HepG2 (cell line): ENCODE measurements around the gene NDP. TPM values are rescaled to one million over a fixed set of nuclear protein-coding genes. Genes with fewer than 3 reads are reported as not detected.

ENCODE experiments used
- ATAC-seq: fragments of 200-7000 bp; cut with Tn5 transposase; 3 replicates; pipeline ENCODE4 v1.9.1; 2020; ENCODE audit warnings: mild to moderate bottlenecking, moderate library complexity
- BruUV-seq: library from RNA; stranded (reverse); fragments of 400-500 nt; replicated peaks from 2 replicates; lab custom pipeline; 2021; lab: Mats Ljungman, UMichigan
- CTCF ChIA-PET: fragments of 300-600 bp; formaldehyde crosslinking; extraction: SDS; loops from one replicate; lab custom pipeline; 2021; ENCODE audit warnings: low total read pairs, inconsistent platforms, low intra/inter-chr PET ratio; lab: Yijun Ruan, JAX
- POLR2A ChIA-PET: fragments of 350-600 bp; sonication (Branson Sonifier 250); formaldehyde crosslinking; loops from one replicate; lab custom pipeline; 2020; ENCODE audit warnings: antibody characterized with exemption, inconsistent platforms; lab: Yijun Ruan, JAX
- DNase-seq: peaks from one replicate; pipeline ENCODE4 v3.0.0-alpha.2; 2015; ENCODE audit warnings: low spot score
- FAIRE-seq: peaks from 3 replicates; lab custom pipeline; 2011; peaks lifted over from hg19 to GRCh38; lab: Jason Lieb, UNC
- H2AFZ ChIP-seq: one replicate; pipeline ENCODE4 v1.6.1; 2011; ENCODE audit warnings: low read length, inconsistent platforms
- H3K27ac ChIP-seq: fragments of 300-600 bp; 3 replicates; pipeline ENCODE4 v1.8.0; 2011; ENCODE audit warnings: mixed run types, mild to moderate bottlenecking, mixed read lengths, low read length, inconsistent platforms; ENCODE audit not compliant: insufficient read depth; ENCODE audit errors: extremely low read length
- H3K27me3 ChIP-seq, 2 experiments: fragments of 200-600 bp in 1 of 2; 2 replicates in 1 of 2; 3 replicates in 1 of 2; pipeline versions ENCODE4 v1.6.0 to v1.8.0; 2011; ENCODE audit warnings: low read length in 2 of 2, mild to moderate bottlenecking in 2 of 2, moderate library complexity in 2 of 2, inconsistent platforms in 1 of 2; ENCODE audit not compliant: insufficient read depth in 2 of 2, control insufficient read depth in 1 of 2
- H3K36me3 ChIP-seq, 2 experiments: fragments of 200-600 bp in 1 of 2; replicated peaks in 1 of 2; 2 replicates in 1 of 2; 3 replicates in 1 of 2; pipeline versions ENCODE4 v1.5.1 to v1.8.0; 2011; ENCODE audit warnings: low read length in 2 of 2, inconsistent platforms in 1 of 2; ENCODE audit not compliant: insufficient read depth in 2 of 2, control insufficient read depth in 1 of 2
- H3K4me1 ChIP-seq: 2 replicates; pipeline ENCODE4 v1.5.1; 2012; ENCODE audit warnings: low read length, inconsistent platforms; ENCODE audit not compliant: insufficient read depth
- H3K4me2 ChIP-seq: 2 replicates; pipeline ENCODE4 v1.6.0; 2011; ENCODE audit warnings: low read depth, low read length, inconsistent platforms
- H3K4me3 ChIP-seq, 3 experiments: fragments of 200-600 bp in 1 of 3; sonication (generic), shearing (Covaris generic) in 1 of 3; replicated peaks in 1 of 3; 2 replicates each; pipeline ENCODE4 v1.5.1; 2011 to 2016; ENCODE audit warnings: low read length in 3 of 3, inconsistent platforms in 2 of 3, low read depth in 2 of 3, mild to moderate bottlenecking in 2 of 3, control low read depth in 1 of 3, mixed read lengths in 1 of 3; ENCODE audit not compliant: insufficient read depth in 1 of 3
- H3K79me2 ChIP-seq: one replicate; pipeline ENCODE4 v1.6.1; 2011; ENCODE audit warnings: low read length, inconsistent platforms; ENCODE audit not compliant: insufficient read depth
- H3K9ac ChIP-seq: 2 replicates; pipeline ENCODE4 v1.6.0; 2011; ENCODE audit warnings: mild to moderate bottlenecking, low read depth, low read length, inconsistent platforms; ENCODE audit not compliant: insufficient read depth
- H3K9me3 ChIP-seq: 2 replicates; pipeline ENCODE4 v1.5.1; 2012; ENCODE audit warnings: mild to moderate bottlenecking, low read length
- H4K20me1 ChIP-seq: 2 replicates; pipeline ENCODE4 v1.6.0; 2011; ENCODE audit warnings: inconsistent platforms, mild to moderate bottlenecking, low read length, moderate library complexity; ENCODE audit not compliant: insufficient read depth
- BRCA1 ChIP-seq: sonication (generic); formaldehyde crosslinking; IDR thresholded peaks from 2 replicates; pipeline ENCODE4 v1.4.0; 2020; ENCODE audit warnings: missing genetic modification reagents
- KLF9 ChIP-seq: IDR thresholded peaks from 2 replicates; pipeline ENCODE4 v1.6.1; 2016; ENCODE audit warnings: low read depth
- PHF21A ChIP-seq: sonication (generic); formaldehyde crosslinking; IDR thresholded peaks from 2 replicates; pipeline ENCODE4 v1.5.0; 2020; ENCODE audit warnings: mild to moderate bottlenecking, missing genetic modification reagents
- ZNF207 ChIP-seq: fragments of 450-650 bp; IDR thresholded peaks from 2 replicates; pipeline ENCODE4 v1.6.1; 2016; ENCODE audit warnings: antibody characterized with exemption, borderline replicate concordance
- ZNF232 ChIP-seq: sonication (generic); formaldehyde crosslinking; IDR thresholded peaks from 2 replicates; pipeline ENCODE4 v1.4.0; 2020; ENCODE audit warnings: missing genetic modification reagents, borderline replicate concordance
- ZNF549 ChIP-seq: sonication (generic); formaldehyde crosslinking; IDR thresholded peaks from 2 replicates; pipeline ENCODE4 v1.5.0; 2020; ENCODE audit warnings: missing genetic modification reagents
- WGBS: methylation state at CpG from one replicate; pipeline ENCODE4 v1.1.6; 2017; ENCODE audit warnings: low lambda C conversion rate; 5-methylcytosine and 5-hydroxymethylcytosine counted together
- in situ Hi-C: cut with HindIII; loops from 2 replicates; pipeline ENCODE4 v1.10.0; 2017; ENCODE audit warnings: low pct_unique_long_range_greater_than_20kb; ENCODE audit not compliant: extremely low pct_ligation_motif_present
- intact Hi-C: fragments of 100-400 bp; cut with micrococcal nuclease; formaldehyde crosslinking; loops from one replicate; pipeline ENCODE4 v1.10.0; 2022; ENCODE audit not compliant: unreplicated experiment
- polyA plus RNA-seq, 8 experiments: library from polyadenylated mRNA; depleted of rRNA in 3 of 8; stranded (reverse) in 7 of 8; unstranded in 1 of 8; fragments of >200 nt; fragmentation: Illumina TruSeq in 4 of 8; extraction: Trizol in 4 of 8; gene quantifications; 2 replicates each; pipeline versions ENCODE4 v1.2.1 to v1.2.3, GENCODE V29; 2011 to 2016; ENCODE audit warnings: low read depth in 4 of 8, missing spikeins in 1 of 8, mixed read lengths in 1 of 8; ENCODE audit not compliant: insufficient read depth in 1 of 8
- total RNA-seq, 5 experiments: library from RNA; depleted of rRNA; stranded (reverse); fragments of >200 nt; fragmentation: Illumina TruSeq; extraction: Trizol; gene quantifications; 2 replicates each; pipeline ENCODE4 v1.2.3, GENCODE V29; 2016; ENCODE audit warnings: low read depth in 1 of 5
- TF ChIP-seq, protein P1 (sequence below): sonication (generic); formaldehyde crosslinking; IDR thresholded peaks from 2 replicates; pipeline ENCODE4 v1.4.0; 2020; ENCODE audit warnings: mild to moderate bottlenecking, missing genetic modification reagents
- TF ChIP-seq, protein P2 (sequence below): sonication (generic); formaldehyde crosslinking; IDR thresholded peaks from 2 replicates; pipeline ENCODE4 v1.4.0; 2020; ENCODE audit warnings: missing genetic modification reagents
- TF ChIP-seq, protein P3 (sequence below): sonication (generic); formaldehyde crosslinking; IDR thresholded peaks from 2 replicates; pipeline ENCODE4 v1.5.0; 2020; ENCODE audit warnings: mild to moderate bottlenecking, missing genetic modification reagents, borderline replicate concordance
- TF ChIP-seq, protein P4 (sequence below): sonication (generic); formaldehyde crosslinking; IDR thresholded peaks from 2 replicates; pipeline ENCODE4 v1.4.0; 2020; ENCODE audit warnings: missing genetic modification reagents, borderline replicate concordance

The NDP gene
- total and polyA plus RNA-seq, 2 of the 13 experiments (the other 11 are each of a cell fraction or from before 2014, with no cell fraction given) = not detected

DNA sequence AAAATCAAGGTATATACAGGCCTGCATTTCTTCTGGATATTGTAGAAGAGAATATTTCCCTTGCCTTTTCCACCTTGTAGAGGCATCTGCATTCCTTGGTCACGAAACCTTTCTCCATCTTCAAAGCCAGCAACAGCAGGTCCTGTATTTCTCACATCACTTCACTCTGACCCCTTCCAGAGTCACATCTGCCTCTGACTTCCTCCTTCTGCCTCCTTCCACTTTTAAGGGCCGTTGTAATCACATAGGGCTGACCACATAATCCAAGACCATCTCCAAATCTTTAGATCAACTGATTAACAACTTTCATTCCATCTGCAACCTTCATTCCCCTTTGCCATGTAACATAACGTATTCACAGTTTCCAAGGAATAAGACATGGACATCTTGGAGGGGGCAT is 38.3 kb upstream of the NDP start:
- no peak for DNase-seq
- 4% methylated on average over 3 of the region's 3 CpGs for WGBS
- in situ Hi-C loops (no loop called here), intact Hi-C loops (no loop called here)
- no peaks in the 10 kb centered on the region for H3K4me1 ChIP-seq
- TF ChIP-seq, protein P1, sequence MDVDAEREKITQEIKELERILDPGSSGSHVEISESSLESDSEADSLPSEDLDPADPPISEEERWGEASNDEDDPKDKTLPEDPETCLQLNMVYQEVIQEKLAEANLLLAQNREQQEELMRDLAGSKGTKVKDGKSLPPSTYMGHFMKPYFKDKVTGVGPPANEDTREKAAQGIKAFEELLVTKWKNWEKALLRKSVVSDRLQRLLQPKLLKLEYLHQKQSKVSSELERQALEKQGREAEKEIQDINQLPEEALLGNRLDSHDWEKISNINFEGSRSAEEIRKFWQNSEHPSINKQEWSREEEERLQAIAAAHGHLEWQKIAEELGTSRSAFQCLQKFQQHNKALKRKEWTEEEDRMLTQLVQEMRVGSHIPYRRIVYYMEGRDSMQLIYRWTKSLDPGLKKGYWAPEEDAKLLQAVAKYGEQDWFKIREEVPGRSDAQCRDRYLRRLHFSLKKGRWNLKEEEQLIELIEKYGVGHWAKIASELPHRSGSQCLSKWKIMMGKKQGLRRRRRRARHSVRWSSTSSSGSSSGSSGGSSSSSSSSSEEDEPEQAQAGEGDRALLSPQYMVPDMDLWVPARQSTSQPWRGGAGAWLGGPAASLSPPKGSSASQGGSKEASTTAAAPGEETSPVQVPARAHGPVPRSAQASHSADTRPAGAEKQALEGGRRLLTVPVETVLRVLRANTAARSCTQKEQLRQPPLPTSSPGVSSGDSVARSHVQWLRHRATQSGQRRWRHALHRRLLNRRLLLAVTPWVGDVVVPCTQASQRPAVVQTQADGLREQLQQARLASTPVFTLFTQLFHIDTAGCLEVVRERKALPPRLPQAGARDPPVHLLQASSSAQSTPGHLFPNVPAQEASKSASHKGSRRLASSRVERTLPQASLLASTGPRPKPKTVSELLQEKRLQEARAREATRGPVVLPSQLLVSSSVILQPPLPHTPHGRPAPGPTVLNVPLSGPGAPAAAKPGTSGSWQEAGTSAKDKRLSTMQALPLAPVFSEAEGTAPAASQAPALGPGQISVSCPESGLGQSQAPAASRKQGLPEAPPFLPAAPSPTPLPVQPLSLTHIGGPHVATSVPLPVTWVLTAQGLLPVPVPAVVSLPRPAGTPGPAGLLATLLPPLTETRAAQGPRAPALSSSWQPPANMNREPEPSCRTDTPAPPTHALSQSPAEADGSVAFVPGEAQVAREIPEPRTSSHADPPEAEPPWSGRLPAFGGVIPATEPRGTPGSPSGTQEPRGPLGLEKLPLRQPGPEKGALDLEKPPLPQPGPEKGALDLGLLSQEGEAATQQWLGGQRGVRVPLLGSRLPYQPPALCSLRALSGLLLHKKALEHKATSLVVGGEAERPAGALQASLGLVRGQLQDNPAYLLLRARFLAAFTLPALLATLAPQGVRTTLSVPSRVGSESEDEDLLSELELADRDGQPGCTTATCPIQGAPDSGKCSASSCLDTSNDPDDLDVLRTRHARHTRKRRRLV (CRISPR knock-in tag) = no peak
- TF ChIP-seq, protein P2, sequence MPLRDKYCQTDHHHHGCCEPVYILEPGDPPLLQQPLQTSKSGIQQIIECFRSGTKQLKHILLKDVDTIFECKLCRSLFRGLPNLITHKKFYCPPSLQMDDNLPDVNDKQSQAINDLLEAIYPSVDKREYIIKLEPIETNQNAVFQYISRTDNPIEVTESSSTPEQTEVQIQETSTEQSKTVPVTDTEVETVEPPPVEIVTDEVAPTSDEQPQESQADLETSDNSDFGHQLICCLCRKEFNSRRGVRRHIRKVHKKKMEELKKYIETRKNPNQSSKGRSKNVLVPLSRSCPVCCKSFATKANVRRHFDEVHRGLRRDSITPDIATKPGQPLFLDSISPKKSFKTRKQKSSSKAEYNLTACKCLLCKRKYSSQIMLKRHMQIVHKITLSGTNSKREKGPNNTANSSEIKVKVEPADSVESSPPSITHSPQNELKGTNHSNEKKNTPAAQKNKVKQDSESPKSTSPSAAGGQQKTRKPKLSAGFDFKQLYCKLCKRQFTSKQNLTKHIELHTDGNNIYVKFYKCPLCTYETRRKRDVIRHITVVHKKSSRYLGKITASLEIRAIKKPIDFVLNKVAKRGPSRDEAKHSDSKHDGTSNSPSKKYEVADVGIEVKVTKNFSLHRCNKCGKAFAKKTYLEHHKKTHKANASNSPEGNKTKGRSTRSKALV (CRISPR knock-in tag) = no peak
- no peak for TF ChIP-seq ZNF232
- no peak for TF ChIP-seq KLF9 (CRISPR knock-in tag)
- TF ChIP-seq, protein P3, sequence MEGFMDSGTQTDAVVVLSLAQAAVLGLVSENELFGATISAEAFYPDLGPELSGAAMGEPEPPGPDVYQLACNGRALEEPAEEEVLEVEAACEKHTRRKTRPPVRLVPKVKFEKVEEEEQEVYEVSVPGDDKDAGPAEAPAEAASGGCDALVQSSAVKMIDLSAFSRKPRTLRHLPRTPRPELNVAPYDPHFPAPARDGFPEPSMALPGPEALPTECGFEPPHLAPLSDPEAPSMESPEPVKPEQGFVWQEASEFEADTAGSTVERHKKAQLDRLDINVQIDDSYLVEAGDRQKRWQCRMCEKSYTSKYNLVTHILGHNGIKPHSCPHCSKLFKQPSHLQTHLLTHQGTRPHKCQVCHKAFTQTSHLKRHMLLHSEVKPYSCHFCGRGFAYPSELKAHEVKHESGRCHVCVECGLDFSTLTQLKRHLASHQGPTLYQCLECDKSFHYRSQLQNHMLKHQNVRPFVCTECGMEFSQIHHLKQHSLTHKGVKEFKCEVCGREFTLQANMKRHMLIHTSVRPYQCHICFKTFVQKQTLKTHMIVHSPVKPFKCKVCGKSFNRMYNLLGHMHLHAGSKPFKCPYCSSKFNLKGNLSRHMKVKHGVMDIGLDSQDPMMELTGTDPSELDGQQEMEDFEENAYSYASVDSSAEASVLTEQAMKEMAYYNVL = no peak
- TF ChIP-seq ZNF207 = no peak
- TF ChIP-seq, protein P4, sequence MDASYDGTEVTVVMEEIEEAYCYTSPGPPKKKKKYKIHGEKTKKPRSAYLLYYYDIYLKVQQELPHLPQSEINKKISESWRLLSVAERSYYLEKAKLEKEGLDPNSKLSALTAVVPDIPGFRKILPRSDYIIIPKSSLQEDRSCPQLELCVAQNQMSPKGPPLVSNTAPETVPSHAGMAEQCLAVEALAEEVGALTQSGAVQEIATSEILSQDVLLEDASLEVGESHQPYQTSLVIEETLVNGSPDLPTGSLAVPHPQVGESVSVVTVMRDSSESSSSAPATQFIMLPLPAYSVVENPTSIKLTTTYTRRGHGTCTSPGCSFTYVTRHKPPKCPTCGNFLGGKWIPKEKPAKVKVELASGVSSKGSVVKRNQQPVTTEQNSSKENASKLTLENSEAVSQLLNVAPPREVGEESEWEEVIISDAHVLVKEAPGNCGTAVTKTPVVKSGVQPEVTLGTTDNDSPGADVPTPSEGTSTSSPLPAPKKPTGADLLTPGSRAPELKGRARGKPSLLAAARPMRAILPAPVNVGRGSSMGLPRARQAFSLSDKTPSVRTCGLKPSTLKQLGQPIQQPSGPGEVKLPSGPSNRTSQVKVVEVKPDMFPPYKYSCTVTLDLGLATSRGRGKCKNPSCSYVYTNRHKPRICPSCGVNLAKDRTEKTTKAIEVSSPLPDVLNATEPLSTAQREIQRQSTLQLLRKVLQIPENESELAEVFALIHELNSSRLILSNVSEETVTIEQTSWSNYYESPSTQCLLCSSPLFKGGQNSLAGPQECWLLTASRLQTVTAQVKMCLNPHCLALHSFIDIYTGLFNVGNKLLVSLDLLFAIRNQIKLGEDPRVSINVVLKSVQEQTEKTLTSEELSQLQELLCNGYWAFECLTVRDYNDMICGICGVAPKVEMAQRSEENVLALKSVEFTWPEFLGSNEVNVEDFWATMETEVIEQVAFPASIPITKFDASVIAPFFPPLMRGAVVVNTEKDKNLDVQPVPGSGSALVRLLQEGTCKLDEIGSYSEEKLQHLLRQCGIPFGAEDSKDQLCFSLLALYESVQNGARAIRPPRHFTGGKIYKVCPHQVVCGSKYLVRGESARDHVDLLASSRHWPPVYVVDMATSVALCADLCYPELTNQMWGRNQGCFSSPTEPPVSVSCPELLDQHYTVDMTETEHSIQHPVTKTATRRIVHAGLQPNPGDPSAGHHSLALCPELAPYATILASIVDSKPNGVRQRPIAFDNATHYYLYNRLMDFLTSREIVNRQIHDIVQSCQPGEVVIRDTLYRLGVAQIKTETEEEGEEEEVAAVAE (CRISPR knock-in tag) = no peak
- no peak for TF ChIP-seq BRCA1 (CRISPR knock-in tag)
- TF ChIP-seq ZNF549 (CRISPR knock-in tag) = no peak
- TF ChIP-seq PHF21A (CRISPR knock-in tag) = no peak
- H3K79me2 ChIP-seq = no peaks in the 10 kb centered on the region
- H2AFZ ChIP-seq = no peak overlapping the region
- no peak overlapping the region for H3K27ac ChIP-seq
- no peaks in the 10 kb centered on the region for H3K27me3 ChIP-seq
- ChIA-PET POLR2A (no interaction called here), CTCF (no interaction called here)
- no peak for ATAC-seq
- H3K4me3 ChIP-seq = no peak overlapping the region
- H3K9me3 ChIP-seq = no peaks in the 10 kb centered on the region
- H3K4me2 ChIP-seq = no peak overlapping the region
- no TSS peak for BruUV-seq
- H3K9ac ChIP-seq = no peak overlapping the region
- FAIRE-seq = no peak
- no peaks in the 10 kb centered on the region for H3K36me3 ChIP-seq
- H4K20me1 ChIP-seq = no peaks in the 10 kb centered on the region
